Activated gamma-delta T cell (primary cell): ENCODE results near the gene SULT1A3.
"Not testable (repeated sequence)": the region's sequence is repeated elsewhere in the genome, so short reads cannot be mapped to it uniquely, and the experiment has no call there.

Source experiments
- DNase-seq: peaks from one replicate; lab custom pipeline; 2025; lab: John Stamatoyannopoulos, UW
- total RNA-seq, 2 donors: gene quantifications; one replicate each; lab custom pipeline; 2026; lab: John Stamatoyannopoulos, UW

SULT1A3 gene
- 0.39 to 0.46 reads per million in 2 donors for total RNA-seq

GRCh38 chr16:30199049-30199448, at the start of gene SULT1A3:
Gene SULT1A3, plus strand, starts transcription at chr16:30199255. Its CDS starts 1,474 bp downstream, at chr16:30200729.
- not testable (repeated sequence) for DNase-seq

GRCh38 chr16:30151091-30151490, 48.0 kb upstream of the SULT1A3 start:
- DNase-seq, result no peak

GRCh38 chr16:30152517-30152916, 46.5 kb upstream of the SULT1A3 start:
- no peak for DNase-seq

GRCh38 chr16:30155188-30155587, 43.9 kb upstream of the SULT1A3 start:
- DNase-seq, result no peak

GRCh38 chr16:30157214-30157613, 41.8 kb upstream of the SULT1A3 start:
- DNase-seq, result no peak

- no peak for DNase-seq
Observed at GRCh38 chr16:30163538-30163937, 35.5 kb upstream of the SULT1A3 start.

GRCh38 chr16:30166202-30166902, 32.7 kb upstream of the SULT1A3 start:
- DNase-seq, result no peak

- not testable (repeated sequence) for DNase-seq
Observed at GRCh38 chr16:30168746-30169145, 30.3 kb upstream of the SULT1A3 start.

GRCh38 chr16:30169416-30169815, 29.6 kb upstream of the SULT1A3 start:
- DNase-seq, result not testable (repeated sequence)

GRCh38 chr16:30170145-30170544, 28.9 kb upstream of the SULT1A3 start:
- not testable (repeated sequence) for DNase-seq

GRCh38 chr16:30173054-30173453, 26.0 kb upstream of the SULT1A3 start:
- DNase-seq, result no peak

- not testable (repeated sequence) for DNase-seq
Observed at GRCh38 chr16:30176876-30177275, 22.2 kb upstream of the SULT1A3 start.

GRCh38 chr16:30179195-30179594, 19.9 kb upstream of the SULT1A3 start:
- DNase-seq, result no peak

- DNase-seq, result no peak
Observed at GRCh38 chr16:30179931-30180330, 19.1 kb upstream of the SULT1A3 start.

- DNase-seq, result no peak
Observed at GRCh38 chr16:30180741-30181140, 18.3 kb upstream of the SULT1A3 start.

GRCh38 chr16:30183233-30184095, 15.6 kb upstream of the SULT1A3 start, which contains the start of gene CORO1A:
Gene CORO1A, plus strand, starts transcription at chr16:30183602. Its CDS starts 1,608 bp downstream, at chr16:30185210.
- peak; percentile 72 for DNase-seq

- no peak for DNase-seq
Observed at GRCh38 chr16:30184096-30184890, 14.8 kb upstream of the SULT1A3 start.

GRCh38 chr16:30184891-30185682, 14.0 kb upstream of the SULT1A3 start:
- no peak for DNase-seq

- DNase-seq, result peak; percentile 76
Observed at GRCh38 chr16:30185683-30186421, 13.2 kb upstream of the SULT1A3 start.

GRCh38 chr16:30186444-30186781, 12.6 kb upstream of the SULT1A3 start:
- DNase-seq, result no peak
